Parathyroid adenoma (tissue), 2 donors: ENCODE measurements around the gene NGLY1.

Experiments
- H2AFZ ChIP-seq: fragments of 300-600 bp; sonication (generic); one replicate; pipeline ENCODE4 v1.7.0; 2017; ENCODE audit warnings: antibody characterized with exemption, mild to moderate bottlenecking
- H3K27ac ChIP-seq: fragments of 300-600 bp; sonication (generic); one replicate; pipeline ENCODE4 v1.7.0; 2017
- H3K27me3 ChIP-seq: fragments of 300-600 bp; sonication (generic); one replicate; pipeline ENCODE4 v1.7.0; 2017; ENCODE audit warnings: low read length; ENCODE audit not compliant: control insufficient read depth, insufficient read depth
- H3K36me3 ChIP-seq: fragments of 300-600 bp; sonication (generic); one replicate; pipeline ENCODE4 v1.7.0; 2017; ENCODE audit warnings: low read length; ENCODE audit not compliant: control insufficient read depth, insufficient read depth
- H3K4me1 ChIP-seq: fragments of 300-600 bp; sonication (generic); one replicate; pipeline ENCODE4 v1.7.0; 2017; ENCODE audit warnings: control low read depth
- H3K4me2 ChIP-seq: fragments of 300-600 bp; sonication (generic); one replicate; pipeline ENCODE4 v1.7.0; 2017; ENCODE audit warnings: low read length
- H3K4me3 ChIP-seq: fragments of 300-600 bp; sonication (generic); one replicate; pipeline ENCODE4 v1.7.0; 2017; ENCODE audit warnings: low read depth, low read length
- H3K79me2 ChIP-seq: fragments of 300-600 bp; sonication (generic); one replicate; pipeline ENCODE4 v1.7.0; 2017; ENCODE audit warnings: control low read depth
- H3K9ac ChIP-seq: fragments of 300-600 bp; sonication (generic); one replicate; pipeline ENCODE4 v1.7.0; 2017; ENCODE audit warnings: mild to moderate bottlenecking
- H3K9me3 ChIP-seq: fragments of 300-600 bp; sonication (generic); one replicate; pipeline ENCODE4 v1.7.0; 2017; ENCODE audit warnings: low read length; ENCODE audit not compliant: control insufficient read depth
- TF ChIP-seq, protein P1 (sequence below): fragments of 300-600 bp; sonication (generic); IDR thresholded peaks from one replicate; pipeline ENCODE4 v1.7.0; 2017; ENCODE audit warnings: antibody characterized with exemption, mild to moderate bottlenecking
- donor health status: primary hyperparathyroidism.

The NGLY1 gene

DNA sequence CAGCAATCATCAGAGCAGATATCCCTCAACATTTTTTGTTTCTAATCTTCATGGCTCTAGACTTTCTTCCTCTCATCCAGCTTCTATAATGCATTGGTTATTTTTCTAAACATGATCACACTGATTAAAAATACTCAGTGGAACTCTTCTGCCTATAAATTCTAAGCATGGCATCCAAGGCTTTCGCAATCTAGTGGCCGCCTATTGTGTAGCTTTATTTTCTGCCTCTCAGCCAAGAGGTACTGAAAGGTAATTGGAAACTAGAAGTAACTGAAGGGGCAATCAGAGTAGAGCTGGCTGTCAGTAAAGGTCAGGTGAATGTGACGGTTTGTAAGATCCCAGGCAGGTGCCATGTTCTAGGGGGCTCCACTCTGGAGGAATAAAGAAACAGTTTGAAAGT is 40.1 kb upstream of the NGLY1 start:
- H3K27me3 ChIP-seq, result no peaks in the 10 kb centered on the region
- no peak overlapping the region for H3K4me2 ChIP-seq
- no peaks in the 10 kb centered on the region for H3K4me1 ChIP-seq
- no peaks in the 10 kb centered on the region for H3K79me2 ChIP-seq
- H3K9ac ChIP-seq, result no peak overlapping the region
- no peaks in the 10 kb centered on the region for H3K36me3 ChIP-seq
- TF ChIP-seq, protein P1, sequence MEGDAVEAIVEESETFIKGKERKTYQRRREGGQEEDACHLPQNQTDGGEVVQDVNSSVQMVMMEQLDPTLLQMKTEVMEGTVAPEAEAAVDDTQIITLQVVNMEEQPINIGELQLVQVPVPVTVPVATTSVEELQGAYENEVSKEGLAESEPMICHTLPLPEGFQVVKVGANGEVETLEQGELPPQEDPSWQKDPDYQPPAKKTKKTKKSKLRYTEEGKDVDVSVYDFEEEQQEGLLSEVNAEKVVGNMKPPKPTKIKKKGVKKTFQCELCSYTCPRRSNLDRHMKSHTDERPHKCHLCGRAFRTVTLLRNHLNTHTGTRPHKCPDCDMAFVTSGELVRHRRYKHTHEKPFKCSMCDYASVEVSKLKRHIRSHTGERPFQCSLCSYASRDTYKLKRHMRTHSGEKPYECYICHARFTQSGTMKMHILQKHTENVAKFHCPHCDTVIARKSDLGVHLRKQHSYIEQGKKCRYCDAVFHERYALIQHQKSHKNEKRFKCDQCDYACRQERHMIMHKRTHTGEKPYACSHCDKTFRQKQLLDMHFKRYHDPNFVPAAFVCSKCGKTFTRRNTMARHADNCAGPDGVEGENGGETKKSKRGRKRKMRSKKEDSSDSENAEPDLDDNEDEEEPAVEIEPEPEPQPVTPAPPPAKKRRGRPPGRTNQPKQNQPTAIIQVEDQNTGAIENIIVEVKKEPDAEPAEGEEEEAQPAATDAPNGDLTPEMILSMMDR, result no peak
- H3K4me3 ChIP-seq, result no peak overlapping the region
- no peak overlapping the region for H3K27ac ChIP-seq
- H2AFZ ChIP-seq, result no peak overlapping the region
- no peaks in the 10 kb centered on the region for H3K9me3 ChIP-seq

DNA sequence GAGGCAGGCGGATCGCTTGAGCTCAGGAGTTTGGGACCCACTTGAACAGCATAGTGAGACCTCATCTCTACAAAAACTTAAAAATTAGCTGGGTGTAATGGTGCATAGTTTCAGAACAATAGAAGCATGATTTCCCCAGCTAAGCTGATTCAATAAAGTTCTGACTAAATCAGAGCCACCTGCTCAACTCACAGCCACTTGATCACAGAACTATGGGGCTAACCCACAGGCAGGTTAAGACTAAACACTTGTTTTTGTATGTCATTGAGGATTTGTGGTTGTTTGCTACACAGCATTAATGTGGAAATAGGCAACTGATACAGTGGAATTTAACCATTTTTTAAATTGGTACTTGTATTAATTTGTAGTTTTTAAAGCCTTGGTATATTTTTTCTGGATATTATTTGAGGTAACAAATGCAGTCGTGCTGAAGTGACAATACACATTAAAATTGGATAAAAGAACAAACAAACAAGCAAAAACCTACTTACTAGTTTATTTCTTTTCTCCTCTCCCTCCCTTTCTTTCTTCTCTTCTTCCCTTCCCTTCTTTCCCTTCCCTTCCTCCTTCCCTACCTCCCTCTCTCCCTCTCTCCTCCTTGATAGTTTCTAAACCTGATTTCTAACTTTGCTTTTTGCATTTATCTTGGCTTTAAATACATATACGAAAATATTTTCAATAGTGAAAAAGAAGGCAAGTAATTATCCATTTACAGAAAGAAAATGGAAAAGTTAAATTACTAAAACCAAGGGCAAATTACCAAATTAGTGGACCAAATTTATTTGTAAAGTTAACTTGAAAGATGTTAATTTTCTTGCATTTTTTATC is 38.7 kb upstream of the NGLY1 start:
- Histone ChIP-seq H3K4me1 (no peaks in the 10 kb centered on the region), H2AFZ (no peak overlapping the region), H3K9me3 (no peaks in the 10 kb centered on the region), H3K4me3 (no peak overlapping the region), H3K4me2 (no peak overlapping the region), H3K79me2 (no peaks in the 10 kb centered on the region), H3K27me3 (no peaks in the 10 kb centered on the region), H3K9ac (no peak overlapping the region), H3K36me3 (no peaks in the 10 kb centered on the region), H3K27ac (no peak overlapping the region)
- TF ChIP-seq, protein P1, result no peak

DNA sequence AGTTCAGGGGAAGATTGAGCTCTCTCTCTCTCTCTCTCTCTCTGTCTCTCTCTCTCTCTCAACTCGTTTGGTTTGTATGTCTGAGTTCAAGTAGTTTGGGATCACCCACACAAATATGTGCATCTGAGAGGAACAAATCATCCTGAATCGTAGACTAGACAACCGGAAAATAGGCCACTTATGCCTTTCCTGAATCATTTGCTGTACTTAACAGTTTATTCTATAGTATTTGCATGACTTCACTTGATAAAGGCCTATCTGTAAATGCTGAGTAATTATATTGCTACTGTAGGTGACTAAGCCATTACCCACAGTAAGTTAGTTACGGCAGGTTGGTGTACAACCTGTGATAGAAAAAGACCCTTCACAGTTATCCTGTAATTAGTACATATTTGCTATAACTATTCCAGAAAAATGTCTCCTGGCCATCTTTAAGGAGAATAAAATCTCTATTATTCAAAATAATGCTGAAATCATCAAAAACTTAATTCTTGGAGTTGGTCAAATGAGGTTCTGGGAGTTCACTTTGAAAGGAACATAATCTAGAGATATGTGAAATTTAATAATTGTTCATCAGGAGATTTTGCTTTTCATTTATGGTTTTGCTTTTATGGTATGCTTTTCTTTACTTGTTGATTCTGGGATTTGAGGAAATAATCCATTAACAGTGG is 37.7 kb upstream of the NGLY1 start:
- Histone ChIP-seq H2AFZ (no peak overlapping the region), H3K79me2 (no peaks in the 10 kb centered on the region), H3K9ac (no peak overlapping the region), H3K4me2 (no peak overlapping the region), H3K27me3 (no peaks in the 10 kb centered on the region), H3K36me3 (no peaks in the 10 kb centered on the region), H3K4me3 (no peak overlapping the region), H3K27ac (no peak overlapping the region), H3K9me3 (no peaks in the 10 kb centered on the region), H3K4me1 (no peaks in the 10 kb centered on the region)
- TF ChIP-seq, protein P1, result no peak

GRCh38 chr3:25820366-25820765 is 37.1 kb upstream of the NGLY1 start:
- TF ChIP-seq, protein P1, result no peak
- H3K4me2 ChIP-seq, result no peak overlapping the region
- no peaks in the 10 kb centered on the region for H3K36me3 ChIP-seq
- H3K4me3 ChIP-seq, result no peak overlapping the region
- no peak overlapping the region for H3K9ac ChIP-seq
- no peaks in the 10 kb centered on the region for H3K79me2 ChIP-seq
- H2AFZ ChIP-seq, result no peak overlapping the region
- H3K9me3 ChIP-seq, result no peaks in the 10 kb centered on the region
- no peak overlapping the region for H3K27ac ChIP-seq
- H3K4me1 ChIP-seq, result no peaks in the 10 kb centered on the region
- H3K27me3 ChIP-seq, result no peaks in the 10 kb centered on the region
